HG03159 (cell line): Measurements from ENCODE around the gene RGS9.

Source experiments
- ATAC-seq: cut with Tn5 transposase; IDR thresholded peaks from one replicate; pipeline ENCODE4 v1.9.1; 2021; ENCODE audit warnings: mild to moderate bottlenecking, moderate library complexity; ENCODE audit not compliant: unreplicated experiment

The RGS9 gene

DNA sequence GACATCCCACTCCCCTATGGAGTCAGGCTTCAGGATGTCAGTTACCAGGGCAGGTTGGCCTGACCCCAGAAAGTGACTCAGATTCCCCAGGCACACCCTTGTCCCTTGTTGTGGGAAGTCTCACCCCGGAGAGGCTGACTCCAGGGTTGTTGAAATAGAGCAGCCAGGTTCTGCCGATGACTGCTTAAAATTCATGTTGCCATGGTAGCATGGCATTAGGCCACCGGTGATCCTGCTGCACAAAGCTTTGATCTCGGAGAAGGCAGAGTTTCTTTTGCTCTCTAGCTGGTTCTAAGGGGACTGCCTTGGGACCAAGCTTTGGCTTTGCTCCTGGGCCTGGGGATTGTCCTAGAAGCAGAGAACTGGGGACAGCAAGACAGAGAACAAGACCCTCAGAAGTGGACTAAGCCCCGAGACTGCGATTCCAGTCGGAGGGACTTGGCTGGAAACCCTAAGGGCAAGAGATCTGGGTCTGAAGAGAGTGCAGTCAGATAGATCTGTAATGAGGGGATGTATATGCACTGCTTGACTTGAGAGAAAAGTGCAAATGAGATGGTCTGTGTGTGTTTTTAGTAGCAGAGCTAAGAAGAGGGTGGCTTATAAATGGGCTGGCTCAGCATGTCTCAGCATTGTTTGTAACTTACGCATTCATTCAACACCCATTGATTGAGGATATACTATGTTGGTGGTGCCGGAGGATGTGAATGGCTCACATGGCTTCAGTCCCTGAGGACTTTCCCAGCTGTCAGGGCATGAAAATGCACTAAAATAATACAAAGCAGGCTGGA is 106.9 kb downstream of the RGS9 start:
- ATAC-seq, result no peak

DNA sequence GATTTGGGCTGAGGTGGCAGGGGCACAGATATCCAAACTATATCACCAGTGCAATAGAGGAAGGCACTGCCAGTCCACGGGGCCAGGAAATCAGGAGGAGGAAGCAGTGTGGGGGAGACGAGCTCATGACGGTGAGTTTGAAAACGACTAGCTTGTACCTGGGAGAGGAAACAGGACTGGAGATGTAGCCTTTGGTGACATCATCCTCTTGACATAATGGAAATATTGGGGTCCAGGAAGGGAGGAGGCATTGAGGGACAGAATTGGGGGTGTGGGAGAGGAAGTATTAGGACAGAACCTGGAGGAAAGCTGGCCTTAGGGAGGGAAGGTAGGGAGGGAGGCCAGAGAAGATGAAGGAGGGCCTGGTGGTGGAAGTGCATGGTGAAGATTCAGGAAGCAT is 109.1 kb downstream of the RGS9 start:
- ATAC-seq, result no peak

DNA sequence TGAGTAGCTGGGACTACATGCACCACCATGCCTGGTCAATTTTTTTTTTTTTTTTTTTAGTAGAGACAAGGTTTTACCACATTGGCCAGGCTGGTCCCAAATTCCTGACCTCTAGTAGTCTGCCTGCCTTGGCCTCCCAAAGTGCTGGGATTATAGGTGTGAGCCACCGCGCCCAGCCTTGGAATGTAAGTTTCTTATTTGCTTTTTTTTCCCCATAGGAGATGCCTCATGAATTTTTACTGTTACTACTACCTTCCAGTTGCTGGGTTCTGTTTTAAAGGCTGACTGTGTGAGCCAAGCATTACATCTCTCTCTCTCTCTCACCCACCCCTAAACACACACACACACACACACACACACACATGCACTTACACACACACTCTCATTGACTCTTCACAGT is 112.6 kb downstream of the RGS9 start:
- ATAC-seq, result no peak

DNA sequence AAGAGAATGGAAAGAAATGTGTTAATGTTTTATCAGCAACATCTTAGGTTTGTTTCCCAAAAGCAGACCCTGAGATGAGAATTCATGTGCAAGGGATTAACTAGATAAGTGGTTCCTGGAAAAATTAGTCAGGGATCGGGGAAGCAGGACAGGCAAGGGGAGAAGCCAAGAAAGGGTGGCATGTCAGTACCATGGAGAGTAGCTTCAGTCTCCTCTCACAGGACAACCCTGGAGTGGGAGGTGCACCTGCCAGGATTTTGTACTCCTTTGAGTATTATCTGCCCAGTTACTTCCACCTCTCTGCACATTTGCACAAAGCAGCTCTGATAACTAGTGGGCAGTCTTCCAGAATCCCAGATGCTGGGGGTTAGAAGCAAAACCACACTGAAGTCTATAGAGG is 117.0 kb downstream of the RGS9 start:
- no peak for ATAC-seq

DNA sequence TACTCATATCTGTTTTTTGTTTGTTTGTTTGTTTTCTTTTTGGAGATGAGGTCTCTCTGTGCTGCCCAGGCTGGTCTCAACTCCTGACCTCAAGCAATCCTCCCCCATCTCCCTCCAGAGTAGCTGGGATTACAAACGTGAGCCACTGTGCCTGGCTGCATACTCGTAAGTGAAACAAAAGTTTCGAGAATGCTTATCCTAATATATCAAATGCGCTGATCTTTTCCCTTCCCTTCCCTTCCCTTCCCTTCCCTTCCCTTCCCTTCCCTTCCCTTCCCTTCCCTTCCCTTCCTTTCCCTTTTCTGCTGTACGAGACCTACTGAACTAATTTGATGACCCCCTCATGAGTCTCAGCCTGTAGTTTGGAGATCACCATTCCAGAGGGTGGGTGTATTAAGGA is 122.1 kb downstream of the RGS9 start:
- ATAC-seq, result no peak

DNA sequence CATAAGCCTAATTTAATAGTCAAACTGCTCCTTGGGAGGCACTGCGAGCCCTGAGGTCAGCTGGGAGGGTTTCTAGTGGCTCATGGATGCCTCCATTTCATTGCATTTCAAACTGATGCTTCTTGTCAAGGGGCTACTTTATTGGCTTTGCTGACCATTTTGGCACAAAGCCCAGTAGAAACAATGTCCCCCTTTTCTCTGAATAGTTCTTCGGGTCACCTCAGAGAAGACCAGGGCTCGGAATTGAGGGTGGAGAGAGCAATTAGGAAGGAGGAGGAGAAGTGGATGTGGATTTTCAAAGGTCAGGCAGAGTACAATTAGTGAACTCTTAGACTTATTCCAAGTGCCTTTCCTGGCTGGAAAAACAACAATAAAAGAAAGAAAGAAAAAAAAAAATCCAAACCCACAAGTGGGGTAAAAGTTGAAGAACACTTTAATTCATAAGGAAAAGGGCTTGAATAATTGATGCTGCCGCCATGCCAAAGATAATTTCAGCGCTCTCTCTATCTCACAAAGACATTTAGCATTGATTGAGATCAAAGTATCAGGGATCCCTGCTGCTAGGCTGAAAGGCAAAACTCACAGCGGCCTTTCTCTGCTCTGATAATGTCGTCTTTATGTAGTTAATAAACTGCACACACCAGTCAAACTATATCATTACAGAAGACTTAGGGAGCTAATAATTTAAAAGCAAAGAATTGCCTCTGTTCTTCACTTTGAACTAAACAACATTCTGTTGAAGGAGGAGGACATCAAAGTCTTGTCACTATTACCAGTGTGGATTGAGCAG is 122.7 kb downstream of the RGS9 start:
- no peak for ATAC-seq

DNA sequence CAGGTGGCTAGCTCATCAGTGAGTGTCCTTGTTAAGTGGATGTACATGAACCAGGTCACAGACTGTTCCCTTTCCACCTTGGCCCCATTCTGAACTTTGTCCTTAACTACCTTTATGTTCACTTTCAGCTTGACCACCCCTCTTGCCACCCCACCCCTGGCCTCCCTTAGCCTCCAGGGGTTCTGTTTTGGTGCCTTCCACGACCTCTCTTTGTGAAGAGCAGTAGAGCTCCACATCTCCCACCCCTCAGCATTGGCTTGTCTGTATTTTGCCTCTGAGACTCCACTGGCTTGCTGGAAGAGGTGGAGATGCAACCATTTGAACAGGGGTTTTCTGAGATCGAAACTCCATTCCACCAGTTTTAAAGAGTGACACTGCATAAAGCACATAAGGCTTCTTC is 123.5 kb downstream of the RGS9 start:
- no peak for ATAC-seq

DNA sequence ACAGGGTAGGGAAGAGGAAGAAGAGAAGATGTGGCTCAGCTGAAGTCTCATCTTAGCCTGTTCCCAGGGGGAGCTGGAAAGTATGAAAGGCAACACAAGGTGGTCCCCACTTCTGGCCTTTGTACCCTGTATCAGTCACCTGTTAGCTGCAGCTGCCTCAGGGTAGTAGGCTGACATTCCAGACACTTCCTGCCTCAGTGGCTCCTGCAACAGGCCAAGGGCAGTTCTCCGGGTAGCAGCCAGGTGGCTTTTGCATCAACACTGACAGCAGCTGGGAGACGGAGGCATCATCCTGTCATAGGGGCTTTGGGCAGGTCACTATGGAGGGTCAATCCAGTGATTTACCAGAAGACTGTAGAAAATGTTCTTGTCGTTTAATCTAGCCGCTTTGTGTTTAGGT is 124.0 kb downstream of the RGS9 start:
- ATAC-seq, result no peak

DNA sequence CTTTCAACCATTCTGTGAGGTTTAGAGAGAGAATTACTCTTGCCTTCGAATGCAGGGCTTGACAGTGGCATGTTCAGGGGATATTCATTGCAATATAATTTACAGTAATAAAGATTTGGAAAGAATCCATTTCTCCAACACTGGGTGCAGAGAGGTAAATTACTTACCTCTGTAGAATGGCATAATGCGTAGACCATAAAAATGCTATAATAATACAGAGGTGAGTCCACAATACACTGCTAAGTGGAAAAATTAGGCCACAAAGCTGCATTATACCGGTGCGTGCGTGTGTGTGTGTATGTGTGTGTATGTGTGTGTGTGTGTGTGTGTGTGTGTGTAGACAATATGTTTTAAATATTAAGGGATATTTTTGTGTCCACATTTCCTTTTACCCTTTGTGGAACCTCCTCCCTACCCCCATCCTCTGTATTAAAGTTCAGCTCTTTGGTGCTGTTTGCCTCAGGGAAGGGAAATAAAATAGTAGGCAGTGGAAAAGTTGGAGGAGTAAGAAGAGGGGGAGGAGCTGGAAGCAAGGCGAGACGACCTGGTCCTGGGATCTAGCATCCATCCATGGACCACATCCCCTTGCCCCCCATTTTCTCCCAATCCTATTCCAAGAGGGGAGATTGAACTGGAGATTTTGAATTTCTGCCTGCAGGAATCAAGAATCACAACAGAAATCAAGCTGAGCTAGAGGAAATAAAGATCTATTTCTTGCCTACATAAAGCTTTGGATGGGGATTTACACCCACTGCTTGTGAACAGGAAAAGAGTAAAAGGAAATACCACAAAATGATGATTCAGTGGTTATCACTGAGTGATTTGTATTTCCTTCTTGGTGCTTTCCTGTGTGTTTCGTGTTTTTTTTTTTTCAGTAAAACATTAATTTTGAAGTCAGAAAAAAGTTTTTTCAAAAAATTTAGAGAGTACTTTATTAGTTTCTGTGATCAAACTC is 124.8 kb downstream of the RGS9 start:
- no peak for ATAC-seq

DNA sequence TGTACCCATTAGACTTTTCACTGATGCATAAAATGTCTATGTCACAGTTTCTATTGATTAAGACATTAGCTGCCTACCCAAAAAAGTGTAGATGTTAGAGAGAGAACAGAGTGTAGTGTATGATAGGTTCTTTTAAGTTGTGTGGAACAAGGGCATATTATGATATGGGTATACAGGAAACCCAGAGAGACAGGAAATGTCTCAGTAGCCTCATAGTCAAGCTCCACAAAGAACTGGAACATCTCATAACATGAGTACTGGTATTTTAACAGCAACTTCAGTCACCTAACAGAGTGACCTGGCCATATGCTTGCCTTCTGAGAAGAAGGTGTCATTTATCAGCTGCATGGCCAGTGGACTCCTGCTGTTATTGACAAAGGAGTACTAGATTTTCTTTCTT is 128.1 kb downstream of the RGS9 start:
- no peak for ATAC-seq

DNA sequence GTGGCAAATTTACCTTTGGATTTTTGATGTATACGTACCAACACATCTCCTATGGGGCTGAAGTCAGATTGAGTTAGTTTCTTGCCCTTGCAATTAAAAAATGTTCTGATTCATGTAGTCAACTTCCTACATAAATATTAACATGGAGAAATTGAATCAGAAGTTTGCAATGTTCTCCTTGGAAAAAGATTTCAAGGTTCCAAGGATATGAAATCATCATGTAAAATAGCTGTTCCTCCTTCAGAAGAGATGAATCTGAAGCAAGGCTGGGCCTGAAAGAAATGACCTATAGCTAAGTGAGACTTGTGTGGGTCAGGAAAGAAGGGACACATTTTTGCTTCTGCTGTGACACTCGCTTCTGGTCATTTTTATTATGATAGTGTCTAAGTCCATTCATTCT is 131.7 kb downstream of the RGS9 start:
- no peak for ATAC-seq

DNA sequence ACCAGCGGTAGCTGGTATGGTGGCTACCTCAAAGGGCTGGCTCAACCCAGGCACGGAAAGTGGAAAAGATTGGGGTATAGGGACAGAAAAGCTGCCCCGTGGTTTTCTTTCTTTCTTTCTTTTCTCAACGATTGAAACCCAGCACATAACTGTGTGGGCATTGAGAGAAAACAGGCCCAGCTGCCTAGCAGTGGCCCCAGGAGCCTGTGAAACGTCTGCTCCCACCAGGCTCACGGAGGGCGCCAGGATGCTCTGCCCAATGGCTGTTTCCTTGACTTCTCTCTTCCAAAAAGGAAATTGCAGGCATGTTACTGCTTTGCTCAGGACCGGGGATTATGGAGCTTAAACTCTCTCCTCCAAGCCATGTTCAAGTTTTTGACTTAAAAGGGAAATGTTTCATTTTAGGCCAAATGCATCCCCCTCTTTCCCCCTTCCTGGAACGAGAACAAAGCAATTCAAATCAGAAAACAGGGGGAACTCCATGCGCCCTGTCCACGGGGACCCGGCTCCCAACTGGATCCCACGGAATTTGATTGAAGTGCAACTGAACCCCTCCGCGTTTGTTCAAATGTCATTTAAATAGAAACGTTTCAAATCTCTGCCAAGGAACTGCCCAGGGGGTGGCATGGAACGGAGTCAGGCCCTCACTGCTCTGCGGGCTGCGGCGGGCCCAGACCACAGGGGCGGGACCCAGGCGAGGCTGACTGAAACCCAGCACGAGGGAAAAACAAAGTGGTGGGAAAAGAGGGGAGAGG is 133.5 kb downstream of the RGS9 start:
- no peak for ATAC-seq

DNA sequence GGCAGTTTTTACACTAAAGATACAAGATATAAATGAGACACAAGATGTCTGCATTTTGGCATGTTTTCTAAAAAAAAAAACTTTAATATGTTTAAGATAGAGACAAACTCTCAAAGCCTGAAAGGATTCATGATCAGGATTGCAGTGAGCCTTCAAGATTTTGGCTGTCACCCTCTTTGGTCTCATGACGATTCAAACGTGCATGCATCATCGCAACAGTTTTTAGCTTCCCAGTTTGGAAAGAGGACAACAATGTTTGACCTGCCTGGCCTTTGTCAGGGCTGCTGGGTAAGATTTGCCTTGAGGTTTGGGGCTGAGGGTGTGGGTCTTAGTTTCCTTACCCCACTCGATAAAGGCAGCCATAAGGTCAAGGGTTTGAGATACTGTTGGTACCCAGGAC is 134.1 kb downstream of the RGS9 start:
- no peak for ATAC-seq
